WTC11 (cell line): ENCODE results near the gene NHLRC3.

ENCODE experiments used
- ATF3 ChIP-seq: sonication (generic); formaldehyde crosslinking; conservative IDR thresholded peaks from 2 replicates; pipeline ENCODE4 v1.8.1; 2022; ENCODE audit warnings: mild to moderate bottlenecking, missing genetic modification reagents
- ETV6 ChIP-seq: sonication (generic); formaldehyde crosslinking; IDR thresholded peaks from 2 replicates; pipeline ENCODE4 v1.8.1; 2022; ENCODE audit warnings: mild to moderate bottlenecking, missing genetic modification reagents
- JUN ChIP-seq: sonication (generic); formaldehyde crosslinking; IDR thresholded peaks from 2 replicates; pipeline ENCODE4 v1.8.0; 2023; ENCODE audit warnings: mild to moderate bottlenecking, missing genetic modification reagents
- MXD4 ChIP-seq: fragments of 250-450 bp; sonication (Bioruptor Pico); IDR thresholded peaks from 2 replicates; pipeline ENCODE4 v1.8.0; 2021; ENCODE audit warnings: mild to moderate bottlenecking, moderate library complexity, borderline replicate concordance
- NFYB ChIP-seq: sonication (generic); formaldehyde crosslinking; conservative IDR thresholded peaks from 2 replicates; pipeline ENCODE4 v1.8.0; 2022; ENCODE audit warnings: low read depth, missing genetic modification reagents
- SP1 ChIP-seq: sonication (generic); formaldehyde crosslinking; conservative IDR thresholded peaks from 2 replicates; pipeline ENCODE4 v1.8.1; 2022; ENCODE audit warnings: missing genetic modification reagents
- ZNF232 ChIP-seq: sonication (generic); formaldehyde crosslinking; IDR thresholded peaks from 2 replicates; pipeline ENCODE4 v1.8.0; 2022; ENCODE audit warnings: mild to moderate bottlenecking, missing genetic modification reagents
- ZNF281 ChIP-seq: sonication (generic); formaldehyde crosslinking; IDR thresholded peaks from 2 replicates; pipeline ENCODE4 v1.8.0; 2023; ENCODE audit warnings: mild to moderate bottlenecking, missing genetic modification reagents
- TF ChIP-seq, protein P1 (sequence below): fragments of 200-600 bp; IDR thresholded peaks from 2 replicates; pipeline ENCODE4 v1.8.0; 2022; ENCODE audit warnings: antibody characterized with exemption
- TF ChIP-seq, protein P2 (sequence below): sonication (generic); formaldehyde crosslinking; IDR thresholded peaks from 2 replicates; pipeline ENCODE4 v1.8.1; 2023; ENCODE audit warnings: mild to moderate bottlenecking, missing genetic modification reagents, moderate library complexity
- TF ChIP-seq, protein P3 (sequence below): sonication (generic); formaldehyde crosslinking; IDR thresholded peaks from 2 replicates; pipeline ENCODE4 v1.8.0; 2022; ENCODE audit warnings: mild to moderate bottlenecking, missing genetic modification reagents
- TF ChIP-seq, protein P4 (sequence below): sonication (generic); formaldehyde crosslinking; IDR thresholded peaks from 2 replicates; pipeline ENCODE4 v1.8.1; 2023; ENCODE audit warnings: mild to moderate bottlenecking, moderate library complexity, missing genetic modification reagents
- TF ChIP-seq, protein P5 (sequence below): fragments of 250-450 bp; sonication (Bioruptor Pico); IDR thresholded peaks from 2 replicates; pipeline ENCODE4 v1.8.0; 2021; ENCODE audit warnings: mild to moderate bottlenecking
- TF ChIP-seq, protein P6 (sequence below): sonication (generic); formaldehyde crosslinking; IDR thresholded peaks from 2 replicates; pipeline ENCODE4 v1.8.1; 2023; ENCODE audit warnings: mild to moderate bottlenecking, missing genetic modification reagents

DNA sequence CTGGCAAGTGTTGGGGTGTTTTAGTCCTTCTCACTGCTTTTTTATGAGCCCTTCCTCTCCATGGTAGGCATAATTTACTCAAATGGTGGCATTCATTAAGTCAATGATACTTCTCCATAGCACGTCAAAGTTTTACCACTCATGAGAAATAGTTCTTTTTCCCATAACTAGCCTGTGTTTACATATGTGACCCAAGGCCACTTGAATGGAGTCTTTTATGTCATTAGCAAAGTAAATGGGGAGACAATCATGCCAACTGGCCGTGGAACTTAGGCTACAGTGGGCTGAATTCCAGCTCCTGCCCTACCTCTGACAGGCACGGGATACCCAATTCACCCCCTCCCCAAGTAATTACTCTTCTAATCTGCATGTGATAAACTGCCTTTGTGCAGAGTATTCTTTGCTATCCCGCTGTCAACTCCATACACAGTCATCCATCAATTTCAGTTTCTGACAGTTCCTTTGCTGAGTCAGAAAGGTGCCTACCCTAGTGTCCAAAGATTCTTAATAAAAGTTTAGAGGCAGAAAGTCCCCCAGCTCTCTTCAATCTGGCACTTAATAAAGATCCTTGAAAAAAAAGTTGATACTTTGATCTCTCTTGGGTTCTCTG, 17.3 kb upstream of the NHLRC3 start:
- TF ChIP-seq, protein P1, sequence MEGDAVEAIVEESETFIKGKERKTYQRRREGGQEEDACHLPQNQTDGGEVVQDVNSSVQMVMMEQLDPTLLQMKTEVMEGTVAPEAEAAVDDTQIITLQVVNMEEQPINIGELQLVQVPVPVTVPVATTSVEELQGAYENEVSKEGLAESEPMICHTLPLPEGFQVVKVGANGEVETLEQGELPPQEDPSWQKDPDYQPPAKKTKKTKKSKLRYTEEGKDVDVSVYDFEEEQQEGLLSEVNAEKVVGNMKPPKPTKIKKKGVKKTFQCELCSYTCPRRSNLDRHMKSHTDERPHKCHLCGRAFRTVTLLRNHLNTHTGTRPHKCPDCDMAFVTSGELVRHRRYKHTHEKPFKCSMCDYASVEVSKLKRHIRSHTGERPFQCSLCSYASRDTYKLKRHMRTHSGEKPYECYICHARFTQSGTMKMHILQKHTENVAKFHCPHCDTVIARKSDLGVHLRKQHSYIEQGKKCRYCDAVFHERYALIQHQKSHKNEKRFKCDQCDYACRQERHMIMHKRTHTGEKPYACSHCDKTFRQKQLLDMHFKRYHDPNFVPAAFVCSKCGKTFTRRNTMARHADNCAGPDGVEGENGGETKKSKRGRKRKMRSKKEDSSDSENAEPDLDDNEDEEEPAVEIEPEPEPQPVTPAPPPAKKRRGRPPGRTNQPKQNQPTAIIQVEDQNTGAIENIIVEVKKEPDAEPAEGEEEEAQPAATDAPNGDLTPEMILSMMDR, result no peak
- TF ChIP-seq SP1 (CRISPR knock-in tag), result no peak
- TF ChIP-seq, protein P2, sequence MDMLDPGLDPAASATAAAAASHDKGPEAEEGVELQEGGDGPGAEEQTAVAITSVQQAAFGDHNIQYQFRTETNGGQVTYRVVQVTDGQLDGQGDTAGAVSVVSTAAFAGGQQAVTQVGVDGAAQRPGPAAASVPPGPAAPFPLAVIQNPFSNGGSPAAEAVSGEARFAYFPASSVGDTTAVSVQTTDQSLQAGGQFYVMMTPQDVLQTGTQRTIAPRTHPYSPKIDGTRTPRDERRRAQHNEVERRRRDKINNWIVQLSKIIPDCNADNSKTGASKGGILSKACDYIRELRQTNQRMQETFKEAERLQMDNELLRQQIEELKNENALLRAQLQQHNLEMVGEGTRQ (CRISPR knock-in tag), result no peak
- TF ChIP-seq NFYB, result no peak
- TF ChIP-seq, protein P3, sequence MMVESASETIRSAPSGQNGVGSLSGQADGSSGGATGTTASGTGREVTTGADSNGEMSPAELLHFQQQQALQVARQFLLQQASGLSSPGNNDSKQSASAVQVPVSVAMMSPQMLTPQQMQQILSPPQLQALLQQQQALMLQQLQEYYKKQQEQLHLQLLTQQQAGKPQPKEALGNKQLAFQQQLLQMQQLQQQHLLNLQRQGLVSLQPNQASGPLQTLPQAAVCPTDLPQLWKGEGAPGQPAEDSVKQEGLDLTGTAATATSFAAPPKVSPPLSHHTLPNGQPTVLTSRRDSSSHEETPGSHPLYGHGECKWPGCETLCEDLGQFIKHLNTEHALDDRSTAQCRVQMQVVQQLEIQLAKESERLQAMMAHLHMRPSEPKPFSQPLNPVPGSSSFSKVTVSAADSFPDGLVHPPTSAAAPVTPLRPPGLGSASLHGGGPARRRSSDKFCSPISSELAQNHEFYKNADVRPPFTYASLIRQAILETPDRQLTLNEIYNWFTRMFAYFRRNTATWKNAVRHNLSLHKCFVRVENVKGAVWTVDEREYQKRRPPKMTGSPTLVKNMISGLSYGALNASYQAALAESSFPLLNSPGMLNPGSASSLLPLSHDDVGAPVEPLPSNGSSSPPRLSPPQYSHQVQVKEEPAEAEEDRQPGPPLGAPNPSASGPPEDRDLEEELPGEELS, result no peak
- TF ChIP-seq, protein P4, sequence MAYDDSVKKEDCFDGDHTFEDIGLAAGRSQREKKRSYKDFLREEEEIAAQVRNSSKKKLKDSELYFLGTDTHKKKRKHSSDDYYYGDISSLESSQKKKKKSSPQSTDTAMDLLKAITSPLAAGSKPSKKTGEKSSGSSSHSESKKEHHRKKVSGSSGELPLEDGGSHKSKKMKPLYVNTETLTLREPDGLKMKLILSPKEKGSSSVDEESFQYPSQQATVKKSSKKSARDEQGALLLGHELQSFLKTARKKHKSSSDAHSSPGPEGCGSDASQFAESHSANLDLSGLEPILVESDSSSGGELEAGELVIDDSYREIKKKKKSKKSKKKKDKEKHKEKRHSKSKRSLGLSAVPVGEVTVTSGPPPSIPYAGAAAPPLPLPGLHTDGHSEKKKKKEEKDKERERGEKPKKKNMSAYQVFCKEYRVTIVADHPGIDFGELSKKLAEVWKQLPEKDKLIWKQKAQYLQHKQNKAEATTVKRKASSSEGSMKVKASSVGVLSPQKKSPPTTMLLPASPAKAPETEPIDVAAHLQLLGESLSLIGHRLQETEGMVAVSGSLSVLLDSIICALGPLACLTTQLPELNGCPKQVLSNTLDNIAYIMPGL (CRISPR knock-in tag), result no peak
- TF ChIP-seq ZNF232 (CRISPR knock-in tag), result no peak
- TF ChIP-seq MXD4 (CRISPR knock-in tag), result no peak
- TF ChIP-seq ZNF281 (CRISPR knock-in tag), result no peak
- no peak for TF ChIP-seq ETV6 (CRISPR knock-in tag)
- TF ChIP-seq, protein P5, sequence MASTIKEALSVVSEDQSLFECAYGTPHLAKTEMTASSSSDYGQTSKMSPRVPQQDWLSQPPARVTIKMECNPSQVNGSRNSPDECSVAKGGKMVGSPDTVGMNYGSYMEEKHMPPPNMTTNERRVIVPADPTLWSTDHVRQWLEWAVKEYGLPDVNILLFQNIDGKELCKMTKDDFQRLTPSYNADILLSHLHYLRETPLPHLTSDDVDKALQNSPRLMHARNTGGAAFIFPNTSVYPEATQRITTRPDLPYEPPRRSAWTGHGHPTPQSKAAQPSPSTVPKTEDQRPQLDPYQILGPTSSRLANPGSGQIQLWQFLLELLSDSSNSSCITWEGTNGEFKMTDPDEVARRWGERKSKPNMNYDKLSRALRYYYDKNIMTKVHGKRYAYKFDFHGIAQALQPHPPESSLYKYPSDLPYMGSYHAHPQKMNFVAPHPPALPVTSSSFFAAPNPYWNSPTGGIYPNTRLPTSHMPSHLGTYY (CRISPR knock-in tag), result no peak
- TF ChIP-seq, protein P6, sequence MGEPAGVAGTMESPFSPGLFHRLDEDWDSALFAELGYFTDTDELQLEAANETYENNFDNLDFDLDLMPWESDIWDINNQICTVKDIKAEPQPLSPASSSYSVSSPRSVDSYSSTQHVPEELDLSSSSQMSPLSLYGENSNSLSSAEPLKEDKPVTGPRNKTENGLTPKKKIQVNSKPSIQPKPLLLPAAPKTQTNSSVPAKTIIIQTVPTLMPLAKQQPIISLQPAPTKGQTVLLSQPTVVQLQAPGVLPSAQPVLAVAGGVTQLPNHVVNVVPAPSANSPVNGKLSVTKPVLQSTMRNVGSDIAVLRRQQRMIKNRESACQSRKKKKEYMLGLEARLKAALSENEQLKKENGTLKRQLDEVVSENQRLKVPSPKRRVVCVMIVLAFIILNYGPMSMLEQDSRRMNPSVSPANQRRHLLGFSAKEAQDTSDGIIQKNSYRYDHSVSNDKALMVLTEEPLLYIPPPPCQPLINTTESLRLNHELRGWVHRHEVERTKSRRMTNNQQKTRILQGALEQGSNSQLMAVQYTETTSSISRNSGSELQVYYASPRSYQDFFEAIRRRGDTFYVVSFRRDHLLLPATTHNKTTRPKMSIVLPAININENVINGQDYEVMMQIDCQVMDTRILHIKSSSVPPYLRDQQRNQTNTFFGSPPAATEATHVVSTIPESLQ (CRISPR knock-in tag), result no peak
- TF ChIP-seq JUN, result no peak
- TF ChIP-seq ATF3 (CRISPR knock-in tag), result no peak
